OCI-LY3 (cell line): ENCODE measurements around the gene SSBP1.
"Not testable (repeated sequence)": the region's sequence is repeated elsewhere in the genome, so short reads cannot be mapped to it uniquely, and the experiment has no call there.

Experiments used
- H2AFZ ChIP-seq: fragments of 200-600, 300-600 bp; shearing (Covaris generic); 2 replicates; pipeline ENCODE4 v1.6.0; 2014; ENCODE audit warnings: antibody characterized with exemption, low read depth, low read length
- H3K27ac ChIP-seq: fragments of 200-600, 300-600 bp; sonication (generic); 2 replicates; pipeline ENCODE4 v1.5.1; 2014; ENCODE audit warnings: mild to moderate bottlenecking, low read length, moderate library complexity, mixed read lengths
- H3K27me3 ChIP-seq: fragments of 200-600, 300-600 bp; sonication (generic); 2 replicates; pipeline ENCODE4 v1.6.1; 2014; ENCODE audit warnings: low read depth, low read length, mixed read lengths
- H3K36me3 ChIP-seq: fragments of 200-600, 300-600 bp; sonication (generic); replicated peaks from 2 replicates; pipeline ENCODE3; 2014; ENCODE audit warnings: low read depth, low read length, mixed read lengths
- H3K4me1 ChIP-seq: fragments of 300-600, 200-600 bp; sonication (generic); 2 replicates; pipeline ENCODE4 v1.6.1; 2014; ENCODE audit warnings: low read length, mixed read lengths
- H3K4me2 ChIP-seq: fragments of 200-600, 300-600 bp; sonication (generic); 2 replicates; pipeline ENCODE4 v1.6.1; 2014; ENCODE audit warnings: low read length, mixed read lengths
- H3K4me3 ChIP-seq: fragments of 300-600, 200-600 bp; sonication (generic); 2 replicates; pipeline ENCODE4 v1.5.1; 2014; ENCODE audit warnings: antibody characterized with exemption, mild to moderate bottlenecking, low read length, moderate library complexity
- H3K79me2 ChIP-seq: fragments of 300-600, 200-600 bp; shearing (Covaris generic); 2 replicates; pipeline ENCODE4 v1.6.1; 2014; ENCODE audit warnings: mild to moderate bottlenecking, low read length, mixed read lengths
- H3K9ac ChIP-seq: fragments of 300-600, 200-600 bp; shearing (Covaris generic); 2 replicates; pipeline ENCODE4 v1.6.0; 2014; ENCODE audit warnings: mild to moderate bottlenecking, low read length, moderate library complexity
- H3K9me3 ChIP-seq: fragments of 200-600, 300-600 bp; shearing (Covaris generic); 2 replicates; pipeline ENCODE4 v1.6.1; 2014; ENCODE audit warnings: low read length, mixed read lengths; ENCODE audit not compliant: insufficient read depth
- H4K20me1 ChIP-seq: fragments of 200-600, 300-600 bp; sonication (generic); 2 replicates; pipeline ENCODE4 v1.6.1; 2016; ENCODE audit warnings: low read length, mixed read lengths; ENCODE audit not compliant: insufficient read depth
- EZH2phosphoT487 ChIP-seq: fragments of 200-600 bp; shearing (Covaris generic); IDR thresholded peaks from 2 replicates; pipeline ENCODE4 v1.6.1; 2018; ENCODE audit warnings: antibody characterized with exemption, mixed run types, low read depth
- TF ChIP-seq, protein P1 (sequence below): fragments of 200-600, 300-600 bp; sonication (generic); IDR thresholded peaks from 2 replicates; pipeline ENCODE4 v1.5.1; 2014; ENCODE audit warnings: antibody characterized with exemption, low read length, low read depth

SSBP1 gene

DNA sequence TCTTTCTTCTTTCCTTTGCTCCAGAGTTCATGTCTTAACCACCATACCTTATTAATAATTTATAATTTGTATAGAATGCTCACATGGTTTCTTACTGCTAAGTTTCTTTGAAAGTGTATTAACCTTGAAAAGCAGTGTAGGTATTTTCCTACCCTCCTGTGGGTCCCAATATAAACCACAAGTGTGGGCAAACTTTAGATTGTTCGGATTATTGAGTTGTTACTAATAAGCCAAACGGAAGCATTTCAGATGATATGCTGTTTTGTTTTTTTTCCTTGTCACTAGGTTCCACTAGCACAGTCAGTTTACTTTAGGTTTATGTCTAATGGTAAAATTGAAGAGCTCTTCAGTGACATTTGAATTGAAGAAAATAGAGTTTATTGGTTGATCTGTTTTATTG lies 10.2 kb downstream of the SSBP1 start:
- Histone ChIP-seq H3K27ac (no peak overlapping the region), H3K4me1 (no peaks in the 10 kb centered on the region), H2AFZ (no peak overlapping the region), H3K27me3 (no peaks in the 10 kb centered on the region), H3K79me2 (no peaks in the 10 kb centered on the region; the same call in 1 of the 2 replicates), H3K9me3 (peaks cover 12% of the 10 kb centered on the region), H4K20me1 (no peaks in the 10 kb centered on the region), H3K36me3 (peaks cover 66% of the 10 kb centered on the region), H3K4me3 (no peak overlapping the region), H3K9ac (no peak overlapping the region), H3K4me2 (no peak overlapping the region)
- no peak for TF ChIP-seq EZH2phosphoT487
- TF ChIP-seq, protein P1, sequence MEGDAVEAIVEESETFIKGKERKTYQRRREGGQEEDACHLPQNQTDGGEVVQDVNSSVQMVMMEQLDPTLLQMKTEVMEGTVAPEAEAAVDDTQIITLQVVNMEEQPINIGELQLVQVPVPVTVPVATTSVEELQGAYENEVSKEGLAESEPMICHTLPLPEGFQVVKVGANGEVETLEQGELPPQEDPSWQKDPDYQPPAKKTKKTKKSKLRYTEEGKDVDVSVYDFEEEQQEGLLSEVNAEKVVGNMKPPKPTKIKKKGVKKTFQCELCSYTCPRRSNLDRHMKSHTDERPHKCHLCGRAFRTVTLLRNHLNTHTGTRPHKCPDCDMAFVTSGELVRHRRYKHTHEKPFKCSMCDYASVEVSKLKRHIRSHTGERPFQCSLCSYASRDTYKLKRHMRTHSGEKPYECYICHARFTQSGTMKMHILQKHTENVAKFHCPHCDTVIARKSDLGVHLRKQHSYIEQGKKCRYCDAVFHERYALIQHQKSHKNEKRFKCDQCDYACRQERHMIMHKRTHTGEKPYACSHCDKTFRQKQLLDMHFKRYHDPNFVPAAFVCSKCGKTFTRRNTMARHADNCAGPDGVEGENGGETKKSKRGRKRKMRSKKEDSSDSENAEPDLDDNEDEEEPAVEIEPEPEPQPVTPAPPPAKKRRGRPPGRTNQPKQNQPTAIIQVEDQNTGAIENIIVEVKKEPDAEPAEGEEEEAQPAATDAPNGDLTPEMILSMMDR, result no peak

DNA sequence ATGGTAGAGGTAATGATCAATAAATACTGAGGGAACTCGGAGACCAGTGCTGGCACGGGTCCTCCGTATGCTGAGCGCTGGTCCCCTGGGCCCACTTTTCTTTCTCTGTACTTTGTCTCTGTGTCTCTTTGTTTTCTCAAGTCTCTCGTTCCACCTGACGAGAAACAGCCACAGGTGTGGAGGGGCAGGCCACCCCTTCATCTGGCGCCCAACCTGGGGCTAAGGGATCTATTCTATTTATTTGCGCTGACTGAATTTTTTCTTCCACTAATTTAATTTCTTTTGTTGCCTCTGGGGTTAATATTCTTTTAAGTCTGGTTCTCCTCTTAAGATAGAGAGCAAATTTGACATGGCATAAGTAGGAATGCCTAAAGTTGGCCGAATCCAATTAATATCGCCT lies 13.7 kb downstream of the SSBP1 start:
- not testable (repeated sequence) for H3K4me1 ChIP-seq, H3K4me3 ChIP-seq, H3K27ac ChIP-seq, H4K20me1 ChIP-seq, H3K79me2 ChIP-seq, H2AFZ ChIP-seq, H3K27me3 ChIP-seq, H3K4me2 ChIP-seq, H3K9ac ChIP-seq
- Histone ChIP-seq H3K9me3 (peaks cover 12% of the 10 kb centered on the region), H3K36me3 (peaks cover 42% of the 10 kb centered on the region)

DNA sequence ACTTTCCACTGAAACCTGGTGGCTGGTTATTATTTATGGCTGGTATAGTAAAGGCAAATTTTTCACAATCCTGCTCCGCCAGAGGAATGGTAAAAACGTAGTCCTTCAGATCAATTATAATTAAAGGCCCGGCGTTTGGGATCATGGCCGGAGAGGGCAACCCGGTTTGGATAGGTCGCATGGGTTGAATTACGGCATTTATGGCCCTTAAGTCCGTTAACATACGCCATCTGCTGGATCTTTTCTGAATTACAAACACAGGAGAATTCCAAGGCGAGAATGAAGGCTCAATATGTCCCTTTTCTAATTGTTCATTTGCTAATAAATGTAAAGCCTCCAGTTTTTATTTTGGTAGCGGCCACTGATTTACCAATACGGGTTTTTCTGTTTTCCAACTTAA lies 14.5 kb downstream of the SSBP1 start:
- no peak overlapping the region for H2AFZ ChIP-seq
- H3K27me3 ChIP-seq, result no peaks in the 10 kb centered on the region
- H3K27ac ChIP-seq, result no peak overlapping the region
- H3K4me3 ChIP-seq, result no peak overlapping the region
- H3K79me2 ChIP-seq, result no peaks in the 10 kb centered on the region
- TF ChIP-seq, protein P1, result peak; percentile 27; the same call in 1 of the 2 replicates
- TF ChIP-seq EZH2phosphoT487, result no peak
- peaks cover 48% of the 10 kb centered on the region for H3K36me3 ChIP-seq
- no peak overlapping the region for H3K4me2 ChIP-seq
- H3K4me1 ChIP-seq, result no peaks in the 10 kb centered on the region
- H3K9ac ChIP-seq, result no peak overlapping the region
- no peaks in the 10 kb centered on the region for H4K20me1 ChIP-seq
- peaks cover 12% of the 10 kb centered on the region for H3K9me3 ChIP-seq

DNA sequence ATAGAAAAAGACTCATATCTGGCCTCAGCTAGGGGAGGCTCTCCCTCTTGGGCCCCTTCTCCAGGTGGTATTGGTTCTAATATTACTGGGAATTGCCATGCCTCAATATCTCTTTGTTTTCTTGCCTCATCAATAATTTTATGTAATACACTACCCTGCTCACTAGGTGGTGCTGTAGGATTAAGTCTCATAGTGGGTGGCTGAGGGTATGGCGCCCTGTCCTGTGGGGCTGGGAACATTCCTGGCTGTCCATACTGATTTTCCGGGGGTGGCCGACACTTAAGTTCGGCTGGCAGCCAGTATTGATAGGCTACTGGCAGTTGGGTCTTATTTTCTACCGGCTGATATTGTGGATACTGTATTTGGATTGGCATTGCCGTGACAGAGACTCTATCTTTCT lies 16.8 kb downstream of the SSBP1 start:
- no peaks in the 10 kb centered on the region for H3K79me2 ChIP-seq
- H2AFZ ChIP-seq, result no peak overlapping the region
- no peaks in the 10 kb centered on the region for H3K27me3 ChIP-seq
- no peak overlapping the region for H3K4me3 ChIP-seq
- H3K27ac ChIP-seq, result no peak overlapping the region
- H4K20me1 ChIP-seq, result no peaks in the 10 kb centered on the region
- H3K9ac ChIP-seq, result no peak overlapping the region
- no peaks in the 10 kb centered on the region for H3K4me1 ChIP-seq
- TF ChIP-seq, protein P1, result peak; percentile 58
- no peak for TF ChIP-seq EZH2phosphoT487
- H3K4me2 ChIP-seq, result no peak overlapping the region
- peaks cover 10% of the 10 kb centered on the region for H3K9me3 ChIP-seq
- H3K36me3 ChIP-seq, result peaks cover 41% of the 10 kb centered on the region

DNA sequence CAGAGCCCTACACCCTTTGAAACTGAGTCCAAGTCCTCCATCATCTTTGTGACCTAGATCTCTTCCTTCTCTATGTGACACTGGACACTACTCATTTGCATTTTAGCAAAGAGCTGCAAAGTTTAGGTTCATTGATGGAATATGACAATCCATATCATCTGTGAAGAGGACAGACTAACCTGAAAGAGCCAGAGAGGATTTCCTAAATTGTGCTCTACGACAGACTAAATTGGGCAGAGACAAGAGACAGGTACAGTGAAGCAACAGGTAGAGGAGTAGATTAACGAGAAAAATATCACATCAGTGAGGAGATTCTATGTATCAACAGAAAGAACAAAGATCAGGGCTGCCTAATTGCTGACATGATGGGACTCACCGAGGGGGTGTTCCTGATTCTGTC lies 25.6 kb downstream of the SSBP1 start, which contains the start of gene TAS2R3:
TSS of gene TAS2R3 (plus strand) at position 301 of the 400 bp plus-strand sequence. CDS start at position 363, 62 bp downstream.
- Histone ChIP-seq H3K27ac (no peak within 1 kb of the TSS), H3K27me3 (no peaks in the 10 kb centered on the region), H3K4me1 (no peaks in the 10 kb centered on the region), H3K4me3 (no peak within 1 kb of the TSS), H3K4me2 (no peak within 1 kb of the TSS), H3K79me2 (no peaks in the 10 kb centered on the region), H3K9ac (no peak within 1 kb of the TSS), H3K9me3 (no peaks in the 10 kb centered on the region), H4K20me1 (no peaks in the 10 kb centered on the region), H3K36me3 (peaks cover 8% of the 10 kb centered on the region), H2AFZ (no peak within 1 kb of the TSS)
- TF ChIP-seq, protein P1, result no peak
- no peak for TF ChIP-seq EZH2phosphoT487

DNA sequence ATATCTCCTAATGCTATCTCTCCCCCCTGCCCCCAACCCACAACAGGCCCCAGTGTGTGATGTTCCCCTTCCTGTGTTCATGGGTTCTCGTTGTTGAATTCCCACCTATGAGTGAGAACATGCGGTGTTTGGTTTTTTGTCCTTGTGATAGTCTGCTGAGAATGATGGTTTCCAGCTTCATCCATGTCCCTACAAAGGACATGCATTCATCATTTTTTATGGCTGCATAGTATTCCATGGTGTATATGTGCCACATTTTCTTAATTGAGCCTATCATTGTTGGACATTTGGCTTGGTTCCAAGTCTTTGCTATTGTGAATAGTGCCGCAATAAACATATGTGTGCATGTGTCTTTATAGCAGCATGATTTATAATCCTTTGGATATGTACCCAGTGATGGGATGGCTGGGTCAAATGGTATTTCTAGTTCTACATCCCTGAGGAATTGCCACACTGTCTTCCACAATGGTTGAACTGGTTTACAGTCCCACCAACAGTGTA lies 32.0 kb downstream of the SSBP1 start:
- H3K9me3 ChIP-seq, H3K27me3 ChIP-seq, H4K20me1 ChIP-seq, H2AFZ ChIP-seq, H3K4me2 ChIP-seq, H3K36me3 ChIP-seq, H3K79me2 ChIP-seq, H3K27ac ChIP-seq, H3K9ac ChIP-seq, H3K4me3 ChIP-seq, H3K4me1 ChIP-seq: not testable (repeated sequence)
